ENCODE measurements around the gene KCNJ14.

Gene KCNJ14

GRCh38 chr19:48506138-48506733 lies 50.9 kb downstream of the KCNJ14 start:
- in situ Hi-C loops (cut with MboI; ENCODE audit: low sequenced_read_pairs, unreplicated experiment) = loop anchor here (5.0 kb wide), 1 partner anchor 81 kb away; no protein-coding TSS in a partner anchor
- DNase-seq (ENCODE audit: low spot score) = peak; percentile 74
- TF ChIP-seq CTCF (IDR thresholded peaks at IDR 0.05; ENCODE audit: borderline replicate concordance, control extremely low read depth, extremely low read depth, insufficient read depth, missing control alignments) = no peak

GRCh38 chr19:48507911-48508439 lies 52.6 kb downstream of the KCNJ14 start:
- in situ Hi-C loops (cut with MboI; ENCODE audit: low sequenced_read_pairs, unreplicated experiment) = loop anchor here (5.0 kb wide), 1 partner anchor 79 kb away; no protein-coding TSS in a partner anchor

GRCh38 chr19:48508729-48509411 lies 53.5 kb downstream of the KCNJ14 start:
- no peak for TF ChIP-seq CTCF (IDR thresholded peaks at IDR 0.05; ENCODE audit: borderline replicate concordance, control extremely low read depth, extremely low read depth, insufficient read depth, missing control alignments)
- DNase-seq (ENCODE audit: low spot score) = no peak
- in situ Hi-C loops (cut with MboI; ENCODE audit: low sequenced_read_pairs, unreplicated experiment) = loop anchor here (5.0 kb wide), 1 partner anchor 78 kb away; no protein-coding TSS in a partner anchor

More at GRCh38 chr19:48507911-48508439, 52.6 kb downstream of the KCNJ14 start:
- TF ChIP-seq CTCF (IDR thresholded peaks at IDR 0.05; ENCODE audit: borderline replicate concordance, control extremely low read depth, extremely low read depth, insufficient read depth, missing control alignments) = no peak
- no peak for DNase-seq (ENCODE audit: low spot score)

- peak; percentile 20 for DNase-seq (ENCODE audit: low spot score)
- no peak for TF ChIP-seq CTCF (IDR thresholded peaks at IDR 0.05; ENCODE audit: borderline replicate concordance, control extremely low read depth, extremely low read depth, insufficient read depth, missing control alignments)
- in situ Hi-C loops (cut with MboI; ENCODE audit: low sequenced_read_pairs, unreplicated experiment) = loop anchor here (5.0 kb wide), 1 partner anchor 78 kb away; no protein-coding TSS in a partner anchor
Measured at GRCh38 chr19:48509467-48510194, 54.3 kb downstream of the KCNJ14 start.

- no peak for TF ChIP-seq CTCF (IDR thresholded peaks at IDR 0.05; ENCODE audit: borderline replicate concordance, control extremely low read depth, extremely low read depth, insufficient read depth, missing control alignments)
- in situ Hi-C loops (cut with MboI; ENCODE audit: low sequenced_read_pairs, unreplicated experiment) = no loop called here
- DNase-seq (ENCODE audit: low spot score) = peak; percentile 81
Measured at GRCh38 chr19:48510421-48511268, 55.3 kb downstream of the KCNJ14 start.
